Lower lobe of right lung (tissue), 2 donors: Measurements from ENCODE around the gene RAPGEF5. TPM values are rescaled to one million over a fixed set of nuclear protein-coding genes. Genes with fewer than 3 reads are reported as not detected.

ENCODE experiments used
- ATAC-seq, 2 donors: fragments of 200-7000 bp; cut with Tn5 transposase; one replicate each; pipeline ENCODE4 v1.9.1; 2020 to 2022; ENCODE audit warnings: mild to moderate bottlenecking in 2 of 2, moderate library complexity in 2 of 2
- DNase-seq: peaks from one replicate; pipeline ENCODE4 v3.0.0-alpha.2; 2020
- H3K27ac ChIP-seq: fragments of 200-600 bp; one replicate; pipeline ENCODE4 v1.8.0; 2022
- H3K27me3 ChIP-seq: fragments of 200-600 bp; one replicate; pipeline ENCODE4 v1.8.0; 2022; ENCODE audit warnings: low read depth
- H3K36me3 ChIP-seq: fragments of 200-600 bp; one replicate; pipeline ENCODE4 v1.8.0; 2022; ENCODE audit warnings: mild to moderate bottlenecking
- H3K4me1 ChIP-seq: fragments of 200-600 bp; one replicate; pipeline ENCODE4 v1.8.0; 2022
- H3K4me3 ChIP-seq: fragments of 200-600 bp; one replicate; pipeline ENCODE4 v1.8.0; 2022; ENCODE audit warnings: mild to moderate bottlenecking
- H3K9me3 ChIP-seq: fragments of 200-600 bp; one replicate; pipeline ENCODE4 v1.8.0; 2022
- CTCF ChIP-seq: fragments of 200-600 bp; IDR thresholded peaks from one replicate; pipeline ENCODE4 v1.8.0; 2022; ENCODE audit warnings: antibody characterized with exemption, mild to moderate bottlenecking
- intact Hi-C: fragments of 100-400 bp; cut with DNase I; formaldehyde crosslinking; loops from one replicate; pipeline ENCODE4 v1.11.0; 2022
- total RNA-seq: library from RNA; stranded (reverse); fragmentation: NEBNext Ultra II Directional; extraction: Animal tissue kit (Norgen Biotek cat#: 25700); gene quantifications from one replicate; pipeline ENCODE4 v1.2.1, GENCODE V29; 2021
- donor health status: DM: no; HTN: yes; CAD: no; lungs with severe emphysema.

The RAPGEF5 gene
- total RNA-seq, 1 donor from 2014 or later, result 85.1 TPM

GRCh38 chr7:22387583-22387982 lies 30.6 kb upstream of the RAPGEF5 start:
- H3K4me1 ChIP-seq, result no peaks in the 10 kb centered on the region
- TF ChIP-seq CTCF, result no peak
- no peak overlapping the region for H3K27ac ChIP-seq
- no peaks in the 10 kb centered on the region for H3K36me3 ChIP-seq
- intact Hi-C loops, result no loop called here
- DNase-seq, result no peak
- no peaks in the 10 kb centered on the region for H3K9me3 ChIP-seq
- no peaks in the 10 kb centered on the region for H3K27me3 ChIP-seq
- H3K4me3 ChIP-seq, result no peak overlapping the region
- ATAC-seq, result no peak

GRCh38 chr7:22386865-22387264 lies 29.9 kb upstream of the RAPGEF5 start:
- Histone ChIP-seq H3K36me3 (no peaks in the 10 kb centered on the region), H3K4me3 (no peak overlapping the region), H3K27ac (no peak overlapping the region), H3K4me1 (no peaks in the 10 kb centered on the region), H3K9me3 (no peaks in the 10 kb centered on the region), H3K27me3 (no peaks in the 10 kb centered on the region)
- TF ChIP-seq CTCF, result no peak
- ATAC-seq (no peak), DNase-seq (no peak)
- intact Hi-C loops, result no loop called here

GRCh38 chr7:22386206-22386858 lies 29.4 kb upstream of the RAPGEF5 start:
- H3K4me1 ChIP-seq, result no peaks in the 10 kb centered on the region
- no peaks in the 10 kb centered on the region for H3K27me3 ChIP-seq
- no peak for DNase-seq
- ATAC-seq, result no peak
- intact Hi-C loops, result no loop called here
- H3K27ac ChIP-seq, result no peak overlapping the region
- TF ChIP-seq CTCF, result no peak
- no peaks in the 10 kb centered on the region for H3K9me3 ChIP-seq
- H3K36me3 ChIP-seq, result no peaks in the 10 kb centered on the region
- H3K4me3 ChIP-seq, result no peak overlapping the region

GRCh38 chr7:22385326-22385725 lies 28.4 kb upstream of the RAPGEF5 start:
- Histone ChIP-seq H3K9me3 (no peaks in the 10 kb centered on the region), H3K4me1 (no peaks in the 10 kb centered on the region), H3K27me3 (no peaks in the 10 kb centered on the region), H3K27ac (no peak overlapping the region), H3K4me3 (no peak overlapping the region), H3K36me3 (no peaks in the 10 kb centered on the region)
- TF ChIP-seq CTCF, result no peak
- intact Hi-C loops, result no loop called here
- DNase-seq (no peak), ATAC-seq (no peak)

- intact Hi-C loops, result no loop called here
- H3K9me3 ChIP-seq, result no peaks in the 10 kb centered on the region
- no peak for TF ChIP-seq CTCF
- DNase-seq, result no peak
- no peak for ATAC-seq
- no peak overlapping the region for H3K4me3 ChIP-seq
- no peaks in the 10 kb centered on the region for H3K27me3 ChIP-seq
- H3K4me1 ChIP-seq, result no peaks in the 10 kb centered on the region
- no peaks in the 10 kb centered on the region for H3K36me3 ChIP-seq
- H3K27ac ChIP-seq, result no peak overlapping the region
Measured at GRCh38 chr7:22380333-22380732, 23.4 kb upstream of the RAPGEF5 start.
